RPMI8226 (cell line): ENCODE results near the gene MUC6.

Experiments used
- DNase-seq: peaks from one replicate; pipeline ENCODE4 v3.0.0-alpha.2; 2015

Gene MUC6

GRCh38 chr11:1049911-1050580 lies 13.5 kb upstream of the MUC6 start:
- no peak for DNase-seq

GRCh38 chr11:1049431-1049891 lies 12.9 kb upstream of the MUC6 start:
- peak; percentile 50 for DNase-seq

GRCh38 chr11:1049071-1049405 lies 12.5 kb upstream of the MUC6 start:
- DNase-seq: no peak

- DNase-seq: no peak
These were observed 12.0 kb upstream of the MUC6 start for GRCh38 chr11:1048375-1049070.

GRCh38 chr11:1047595-1048156 lies 11.2 kb upstream of the MUC6 start:
- DNase-seq: no peak

GRCh38 chr11:1044160-1044559 lies 7.6 kb upstream of the MUC6 start:
- DNase-seq: no peak

- DNase-seq: no peak
These were observed 7.1 kb upstream of the MUC6 start for GRCh38 chr11:1043563-1044096.

GRCh38 chr11:1042626-1043562 lies 6.4 kb upstream of the MUC6 start:
- DNase-seq: no peak

GRCh38 chr11:1041936-1042608 lies 5.6 kb upstream of the MUC6 start:
- no peak for DNase-seq

- DNase-seq: no peak
These were observed 5.0 kb upstream of the MUC6 start for GRCh38 chr11:1041471-1041870.

GRCh38 chr11:1041149-1041467 lies 4.6 kb upstream of the MUC6 start:
- no peak for DNase-seq

GRCh38 chr11:1040428-1041148 lies 4.1 kb upstream of the MUC6 start:
- no peak for DNase-seq

GRCh38 chr11:1039481-1040427 lies 3.2 kb upstream of the MUC6 start:
- no peak for DNase-seq

- no peak for DNase-seq
These were observed 2.4 kb upstream of the MUC6 start for GRCh38 chr11:1038921-1039320.

- DNase-seq: no peak
These were observed 1.8 kb upstream of the MUC6 start for GRCh38 chr11:1038361-1038760.

- DNase-seq: no peak
These were observed 1.1 kb upstream of the MUC6 start for GRCh38 chr11:1037506-1038055.

GRCh38 chr11:1036931-1037330 lies 413 bp upstream of the MUC6 start:
- DNase-seq: no peak

- DNase-seq: no peak
These were observed 788 bp downstream of the MUC6 start for GRCh38 chr11:1035577-1036283.

GRCh38 chr11:1034456-1035295 lies 1.8 kb downstream of the MUC6 start:
- DNase-seq: no peak
